ENCODE data around the gene TCP10L.

DNA sequence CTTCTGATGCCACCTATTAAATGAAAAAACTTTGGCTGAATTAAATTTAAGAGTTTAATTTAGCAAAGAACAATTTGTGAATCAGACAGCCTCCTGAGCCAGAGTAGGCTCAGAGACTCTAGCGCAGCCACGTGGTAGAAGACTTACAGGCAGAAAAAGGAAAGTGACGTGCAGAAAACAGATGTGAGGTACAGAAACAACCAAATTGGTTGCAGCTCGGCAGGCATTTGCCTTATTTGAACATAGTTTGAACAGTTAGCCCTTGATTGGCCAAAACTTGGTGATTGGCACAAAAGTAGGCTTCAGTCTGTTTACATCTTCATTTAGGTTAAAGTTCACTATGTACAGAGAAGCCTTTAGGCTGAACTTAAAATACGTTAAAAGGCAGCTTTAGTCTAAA, 22.9 kb downstream of the TCP10L start:
- TF ChIP-seq CTCF (IDR thresholded peaks at IDR 0.05) (peak in 4 of 6 experiments; percentile 9 to 43 (median 26)), POLR2A (IDR thresholded peaks at IDR 0.05) (no peak)

Data from esophagus squamous epithelium (tissue), 4 donors.